NCI-H774 (cell line): ENCODE data around the gene OR52B6.
"Not testable (repeated sequence)": the region's sequence is repeated elsewhere in the genome, so short reads cannot be mapped to it uniquely, and the experiment has no call there.

Source experiments
- DNase-seq: peaks from one replicate; lab custom pipeline; 2025; lab: John Stamatoyannopoulos, UW

Gene OR52B6, protein sequence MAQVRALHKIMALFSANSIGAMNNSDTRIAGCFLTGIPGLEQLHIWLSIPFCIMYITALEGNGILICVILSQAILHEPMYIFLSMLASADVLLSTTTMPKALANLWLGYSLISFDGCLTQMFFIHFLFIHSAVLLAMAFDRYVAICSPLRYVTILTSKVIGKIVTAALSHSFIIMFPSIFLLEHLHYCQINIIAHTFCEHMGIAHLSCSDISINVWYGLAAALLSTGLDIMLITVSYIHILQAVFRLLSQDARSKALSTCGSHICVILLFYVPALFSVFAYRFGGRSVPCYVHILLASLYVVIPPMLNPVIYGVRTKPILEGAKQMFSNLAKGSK

DNA sequence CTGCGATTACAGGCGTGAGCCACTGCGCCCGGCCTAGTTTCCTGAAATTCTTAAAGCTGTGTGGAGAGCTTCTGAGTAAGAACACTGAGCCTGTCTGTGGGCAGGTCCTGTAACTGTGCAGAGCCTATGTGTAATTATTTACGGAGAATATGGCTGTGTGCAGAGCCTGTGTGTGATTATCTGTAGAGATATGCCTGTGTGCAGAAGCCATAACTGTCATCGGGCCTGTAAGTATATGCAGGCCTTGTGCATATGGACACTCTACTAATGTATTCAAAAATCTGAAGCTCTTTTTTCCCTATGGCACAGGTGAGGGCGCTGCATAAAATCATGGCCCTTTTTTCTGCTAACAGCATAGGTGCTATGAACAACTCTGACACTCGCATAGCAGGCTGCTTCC lies at the start of gene OR52B6:
OR52B6 (plus strand) TSS at position 301 of the 400 bp plus-strand sequence; CDS start at position 301, 0 bp downstream.
- no peak for DNase-seq

DNA sequence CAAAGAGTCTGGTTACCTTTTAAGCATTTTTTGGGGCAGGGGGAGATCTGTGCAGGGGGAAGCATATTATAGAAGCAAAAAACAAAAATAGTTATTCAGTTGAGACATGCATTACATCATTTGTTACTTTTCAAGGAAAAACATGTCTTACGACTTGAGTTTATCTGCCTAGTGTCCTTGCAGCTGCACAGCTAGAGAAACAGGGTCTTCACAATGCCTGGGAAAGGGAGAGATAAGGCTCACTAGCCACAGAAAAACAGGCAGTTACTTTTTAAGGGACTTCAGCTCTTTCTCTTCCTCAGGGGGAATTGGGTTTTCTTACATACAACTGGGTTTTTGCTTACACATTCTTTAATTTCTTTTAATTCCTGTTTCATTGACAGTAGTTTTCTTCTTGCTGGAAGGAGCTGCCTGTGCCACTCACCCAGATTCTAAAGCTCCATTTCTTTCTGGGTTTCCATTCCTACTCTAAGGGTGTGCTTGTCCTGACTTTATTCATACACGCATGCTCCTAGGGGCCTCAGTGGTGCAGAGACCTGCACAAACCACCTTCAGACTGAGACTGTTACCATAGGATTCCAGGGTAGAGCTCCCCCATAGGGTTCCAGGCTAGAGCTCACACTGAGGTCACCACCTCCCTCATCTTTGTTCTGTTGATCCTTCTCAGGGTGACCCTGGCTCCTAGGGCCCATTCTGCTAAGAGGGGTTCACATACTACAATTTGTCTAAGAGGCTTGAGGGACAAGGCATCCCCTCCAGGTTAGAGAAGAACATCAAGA lies 49.4 kb upstream of the OR52B6 start:
- no peak for DNase-seq

DNA sequence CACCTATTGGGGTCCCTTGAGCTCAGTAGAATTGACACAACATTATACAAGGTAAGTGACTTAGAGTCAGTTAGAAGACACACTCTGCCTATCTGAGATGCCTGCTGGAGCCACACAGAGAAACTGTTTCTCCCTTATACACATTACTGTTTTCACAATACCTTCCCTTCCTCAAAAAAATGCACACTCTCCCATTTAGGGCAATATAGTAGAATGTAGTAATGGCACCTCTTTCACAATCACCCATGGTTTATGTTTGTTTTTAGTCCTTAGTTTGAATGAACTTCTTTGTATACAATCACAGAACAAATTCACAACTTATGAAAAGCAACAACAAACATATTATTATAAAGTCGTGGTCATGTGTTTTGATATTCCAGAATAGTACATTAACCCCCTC lies 46.6 kb upstream of the OR52B6 start:
- DNase-seq, result no peak

DNA sequence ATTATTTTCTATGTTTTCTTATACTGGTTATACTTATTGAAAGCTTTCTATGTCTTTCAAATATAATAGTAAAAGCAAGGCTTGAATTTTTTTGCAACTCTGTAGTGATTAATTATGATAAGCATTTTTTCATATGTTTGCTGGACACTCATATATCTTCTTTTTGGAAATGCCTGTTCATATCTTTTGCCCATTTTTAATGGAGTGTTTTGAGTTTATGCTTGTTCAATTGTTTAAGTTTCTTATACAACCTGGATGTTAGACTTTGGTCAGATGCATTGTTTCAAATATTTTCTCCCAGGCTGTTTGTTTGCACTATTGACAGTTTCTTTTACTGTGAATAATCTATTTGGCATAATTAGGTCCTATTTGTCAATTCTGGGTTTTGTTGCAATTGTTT lies 44.2 kb upstream of the OR52B6 start:
- no peak for DNase-seq

DNA sequence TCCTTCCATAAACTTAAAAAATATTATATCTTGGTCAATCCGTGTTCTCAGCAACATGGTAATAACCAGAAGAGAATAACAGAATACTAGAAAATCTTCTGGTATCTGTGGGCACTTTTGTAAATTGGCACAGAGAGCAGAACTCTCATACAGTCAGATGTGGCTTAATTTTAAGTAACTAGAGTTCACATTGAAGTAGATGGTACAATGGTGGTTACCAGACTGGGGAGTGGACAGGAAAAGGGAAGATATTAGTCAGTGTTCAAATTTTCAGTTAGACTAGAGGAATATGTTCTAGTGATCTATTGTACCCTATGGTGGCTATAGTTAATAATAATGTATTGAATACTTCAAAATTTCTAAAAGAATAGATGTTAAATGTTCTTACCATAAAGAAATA lies 39.2 kb upstream of the OR52B6 start:
- DNase-seq, result no peak

DNA sequence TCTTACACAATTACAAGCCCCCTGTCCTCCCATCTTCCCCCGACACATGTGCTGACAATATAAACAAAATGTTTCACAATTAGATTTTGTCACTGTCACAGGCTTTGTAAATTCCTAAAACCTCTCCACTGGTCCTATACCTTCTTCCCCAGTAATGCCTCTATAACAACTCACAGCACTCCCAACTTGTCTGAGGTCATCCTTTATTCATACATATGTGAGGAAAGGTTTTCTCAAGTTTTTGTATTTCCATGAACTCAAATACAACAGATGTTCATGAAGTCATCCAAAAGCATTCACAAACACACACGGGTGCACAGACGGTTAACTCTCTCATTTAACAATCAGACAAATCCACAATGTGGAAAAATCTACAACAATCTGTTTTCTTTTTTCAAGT lies 34.2 kb upstream of the OR52B6 start:
- no peak for DNase-seq

DNA sequence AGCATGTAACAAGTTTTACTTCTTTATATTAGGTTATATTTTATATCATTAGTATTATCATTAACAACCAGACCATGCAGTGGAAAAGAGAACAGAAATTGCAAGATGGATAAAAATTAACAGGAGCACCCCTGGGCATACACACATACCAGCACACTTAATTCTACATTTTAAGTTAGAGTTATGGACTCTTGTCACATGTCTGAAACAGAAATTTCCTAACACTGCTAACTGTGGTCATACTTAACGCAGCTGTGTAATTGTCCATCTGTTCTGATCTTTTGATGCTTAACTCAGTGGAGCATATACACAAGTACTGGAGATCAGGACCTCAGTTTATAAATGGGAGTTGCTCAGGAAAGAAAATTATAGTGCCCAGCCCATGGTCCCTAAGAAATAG lies 32.7 kb upstream of the OR52B6 start:
- DNase-seq, result no peak

DNA sequence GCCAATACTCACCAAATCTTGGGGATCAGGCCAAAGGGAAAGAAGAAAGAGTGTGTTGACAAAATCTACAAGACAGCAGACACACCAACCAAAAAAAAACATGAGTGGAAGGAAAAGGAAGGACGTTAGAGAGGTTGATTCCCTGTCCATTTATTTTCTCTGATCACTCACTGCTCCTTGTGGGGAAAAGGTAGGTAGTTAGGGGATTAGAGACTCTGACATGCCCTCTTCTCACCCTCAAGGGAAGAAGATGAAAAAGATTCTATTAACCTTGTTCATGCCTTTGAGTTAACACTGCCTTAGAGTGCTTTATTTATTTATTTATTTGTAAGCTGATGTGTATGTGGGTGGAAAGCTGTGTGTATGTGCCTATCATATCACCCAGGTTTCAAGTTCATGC lies 32.2 kb upstream of the OR52B6 start, which contains the start of gene OR52H1:
OR52H1 (minus strand) TSS at position 101 of the 400 bp plus-strand sequence. CDS start 3,035 bp downstream, outside the sequence.
- DNase-seq, result no peak

DNA sequence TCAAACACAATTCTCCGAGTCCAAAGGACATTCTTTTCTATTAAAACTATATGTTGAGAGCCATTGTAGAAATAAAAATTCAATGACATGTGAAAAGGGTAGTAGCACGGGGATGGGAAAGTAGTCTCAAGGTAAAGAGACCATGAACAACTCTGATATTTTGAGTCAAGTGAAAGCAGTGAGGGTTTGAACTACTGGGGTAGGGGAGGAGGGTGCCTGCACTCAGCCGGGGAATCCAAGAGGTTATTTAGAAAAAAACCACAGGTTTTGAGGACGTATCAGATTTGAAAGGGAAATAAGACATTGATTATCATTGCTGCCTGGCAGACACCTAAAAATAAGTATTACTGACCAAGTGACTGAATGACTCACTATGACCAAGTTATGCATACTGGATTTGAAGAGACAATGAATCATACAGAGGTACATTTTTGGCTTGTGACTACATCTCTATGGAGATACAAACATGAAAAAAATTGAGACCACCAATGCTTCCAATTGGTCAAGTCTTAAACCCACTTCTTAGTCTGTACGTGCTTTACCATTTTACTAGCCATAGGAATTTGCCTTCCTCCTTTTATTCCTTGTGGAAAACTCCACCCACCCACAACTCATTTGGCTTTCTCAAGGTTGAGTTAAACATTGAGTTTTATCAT lies 30.1 kb upstream of the OR52B6 start:
- no peak for DNase-seq

DNA sequence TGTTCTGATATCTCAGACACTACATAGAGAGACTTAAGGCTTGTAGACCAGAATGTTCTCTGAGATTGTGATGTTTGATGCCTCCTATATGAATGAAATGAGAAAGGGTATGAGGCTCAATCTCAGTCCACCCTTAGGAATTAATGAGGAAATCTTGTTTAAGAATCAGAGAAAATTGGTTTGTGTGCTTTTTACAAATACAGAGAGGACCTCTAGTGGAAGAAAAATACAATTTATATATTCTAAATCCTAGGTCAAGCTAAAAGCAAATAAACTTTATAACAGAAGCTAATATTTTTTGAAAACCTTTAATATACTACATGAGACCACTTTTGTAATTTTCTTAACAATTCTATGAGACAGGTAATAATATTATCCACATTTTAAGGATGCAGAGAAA lies 27.3 kb upstream of the OR52B6 start:
- no peak for DNase-seq

DNA sequence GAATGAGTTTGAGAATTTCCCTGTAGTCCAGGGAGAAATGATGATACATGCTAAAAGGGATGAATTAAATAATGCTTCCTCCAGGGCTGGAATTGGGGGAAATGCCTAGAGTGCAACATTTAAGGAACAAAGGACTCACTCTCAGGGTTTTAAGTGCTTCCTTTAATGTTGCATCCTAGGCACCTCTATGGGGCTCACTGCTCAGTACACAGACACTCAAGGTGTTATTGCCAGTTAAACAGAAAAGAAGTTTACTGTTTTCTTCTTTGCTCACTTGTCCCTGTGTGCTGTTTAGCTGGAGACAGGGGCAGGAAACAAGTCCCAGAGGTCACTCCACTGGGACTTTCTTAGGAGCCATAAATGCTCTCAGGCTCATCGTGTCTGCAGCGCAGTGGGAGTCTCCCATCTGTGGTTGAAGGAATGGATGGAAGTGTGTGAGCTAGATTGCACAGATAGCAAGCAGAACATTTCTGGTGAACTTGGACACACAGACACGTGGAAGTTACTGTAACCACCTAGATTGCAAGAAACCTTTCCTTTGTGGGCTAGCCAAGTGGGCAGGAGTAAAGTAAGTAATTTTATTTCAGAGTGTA lies 24.0 kb upstream of the OR52B6 start:
- no peak for DNase-seq

DNA sequence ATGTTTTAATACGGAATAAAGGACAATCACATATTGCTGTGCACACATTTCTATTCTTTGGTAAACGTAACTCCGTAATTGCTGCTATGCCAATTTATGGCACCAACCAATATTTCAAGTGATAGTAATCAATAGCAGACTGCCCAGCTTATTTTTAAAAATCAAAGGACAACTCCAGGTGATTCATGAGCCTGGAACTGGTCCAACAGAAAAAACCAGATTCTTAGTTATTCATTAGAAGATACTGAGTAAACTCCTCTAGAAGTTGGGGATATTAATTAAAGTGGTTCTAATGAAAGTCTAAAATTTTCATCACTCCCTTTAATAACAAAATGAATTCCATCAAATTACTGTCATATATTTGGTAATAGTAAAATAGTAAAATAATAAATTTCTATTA lies 22.9 kb upstream of the OR52B6 start:
- DNase-seq, result no peak

DNA sequence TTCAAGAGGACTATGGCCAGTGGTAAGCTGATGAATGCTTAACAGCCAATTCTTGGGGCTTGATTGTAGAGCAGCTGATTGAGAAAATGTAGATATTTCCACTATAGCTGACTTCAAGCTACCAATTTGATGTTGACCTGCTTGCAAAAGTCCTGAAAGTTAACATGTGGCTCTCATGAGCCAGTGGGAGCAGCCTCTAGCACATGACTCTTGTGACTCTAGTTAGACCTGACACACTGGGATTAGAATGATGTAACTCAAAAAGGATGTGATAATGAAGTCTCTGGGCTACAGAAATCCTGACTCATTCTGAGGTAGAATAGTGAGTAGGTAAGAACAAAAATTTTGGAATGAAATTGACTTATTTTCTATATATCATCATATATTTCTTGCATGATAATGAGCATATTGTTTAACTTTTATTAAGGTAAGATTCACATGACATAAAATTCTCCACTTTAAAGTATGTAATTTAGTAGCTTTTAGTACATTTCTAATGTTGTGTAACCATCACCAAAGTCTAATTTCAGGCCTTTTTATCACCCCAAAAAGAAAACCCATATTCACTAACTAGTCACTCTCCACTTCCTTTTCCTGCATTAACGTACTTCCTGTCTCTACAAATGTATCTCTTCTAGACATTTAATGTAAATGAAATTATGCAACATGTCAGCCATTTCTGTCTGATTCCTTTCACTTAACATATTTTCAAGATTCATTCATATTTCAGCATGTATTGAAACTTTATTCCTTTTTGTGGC lies 16.2 kb upstream of the OR52B6 start:
- DNase-seq, result no peak

DNA sequence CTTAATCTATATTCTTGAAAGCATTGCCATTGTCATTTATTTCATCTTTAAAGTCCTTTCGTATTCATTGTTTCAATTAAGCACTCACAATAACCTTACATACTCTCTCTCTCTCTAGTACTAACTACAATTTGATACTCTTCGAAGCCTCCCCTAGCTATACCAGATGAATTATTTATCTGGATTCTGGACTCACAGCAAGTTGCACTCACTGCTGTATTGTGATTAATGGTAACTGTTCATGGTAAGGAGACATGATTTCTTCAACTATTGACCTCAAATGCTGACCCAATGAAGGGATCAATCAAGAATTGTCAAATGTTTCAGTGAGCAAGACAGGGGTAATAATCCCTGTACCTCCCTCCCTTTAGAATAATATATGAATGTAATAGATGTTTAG lies 6.0 kb upstream of the OR52B6 start:
- DNase-seq, result no peak

DNA sequence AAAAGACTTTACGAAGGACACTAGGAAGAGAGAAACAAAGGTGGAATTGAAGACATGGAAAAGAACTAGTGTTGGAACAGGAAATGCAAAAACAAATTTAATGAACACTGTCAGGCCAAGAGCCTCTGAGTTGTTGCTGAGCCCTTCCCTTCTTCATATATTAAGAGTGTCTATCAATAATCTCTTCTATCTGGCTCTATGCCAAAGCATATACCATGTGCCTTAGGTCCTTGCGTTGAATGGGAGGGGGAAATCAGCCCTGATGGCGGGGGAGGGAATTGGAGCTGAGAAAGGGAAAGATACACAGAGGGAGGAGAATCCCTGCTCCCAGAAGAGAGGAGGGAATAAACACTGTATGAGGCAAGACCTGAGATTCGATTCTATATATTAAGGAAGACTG lies 5.5 kb upstream of the OR52B6 start:
- DNase-seq, result no peak

DNA sequence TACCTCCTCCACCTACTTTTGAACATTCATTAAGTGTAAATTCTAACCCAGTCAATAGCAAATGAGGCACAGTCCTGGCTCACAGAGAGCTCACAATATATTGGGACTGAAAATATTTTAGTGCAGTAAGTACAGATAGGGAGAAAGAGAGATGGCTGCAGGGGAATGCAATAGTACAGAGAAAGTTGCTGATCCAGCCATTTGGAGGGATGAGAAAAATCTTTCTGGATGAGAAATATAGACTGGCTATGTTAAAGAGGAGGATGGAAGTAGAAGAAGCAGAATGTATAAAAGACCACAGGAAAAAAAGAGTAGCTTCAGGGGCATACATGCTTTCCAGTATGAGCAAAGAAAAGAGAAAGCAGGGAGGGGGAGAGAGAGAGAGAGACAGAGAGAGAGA lies 3.6 kb upstream of the OR52B6 start:
- no peak for DNase-seq

DNA sequence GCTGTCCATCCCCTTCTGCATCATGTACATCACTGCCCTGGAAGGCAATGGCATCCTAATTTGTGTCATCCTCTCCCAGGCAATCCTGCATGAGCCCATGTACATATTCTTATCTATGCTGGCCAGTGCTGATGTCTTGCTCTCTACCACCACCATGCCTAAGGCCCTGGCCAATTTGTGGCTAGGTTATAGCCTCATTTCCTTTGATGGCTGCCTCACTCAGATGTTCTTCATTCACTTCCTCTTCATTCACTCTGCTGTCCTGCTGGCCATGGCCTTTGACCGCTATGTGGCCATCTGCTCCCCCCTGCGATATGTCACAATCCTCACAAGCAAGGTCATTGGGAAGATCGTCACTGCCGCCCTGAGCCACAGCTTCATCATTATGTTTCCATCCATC lies 337 bp downstream of the OR52B6 start:
- DNase-seq, result no peak

DNA sequence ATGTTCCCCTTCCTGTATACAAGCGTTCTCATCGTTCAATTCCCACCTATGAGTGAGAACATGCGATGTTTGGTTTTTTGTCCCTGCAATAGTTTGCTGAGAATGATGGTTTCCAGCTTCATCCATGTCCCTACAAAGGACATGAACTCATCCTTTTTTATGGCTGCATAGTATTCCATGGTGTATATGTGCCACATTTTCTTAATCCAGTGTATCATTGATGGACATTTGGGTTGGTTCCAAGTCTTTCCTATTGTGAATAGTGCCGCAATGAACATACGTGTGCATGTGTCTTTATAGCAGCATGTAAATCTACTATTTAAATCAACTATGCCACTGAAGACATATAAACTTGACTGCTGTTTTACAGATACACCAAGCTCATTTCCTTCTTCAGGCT lies 3.8 kb downstream of the OR52B6 start:
- not testable (repeated sequence) for DNase-seq

DNA sequence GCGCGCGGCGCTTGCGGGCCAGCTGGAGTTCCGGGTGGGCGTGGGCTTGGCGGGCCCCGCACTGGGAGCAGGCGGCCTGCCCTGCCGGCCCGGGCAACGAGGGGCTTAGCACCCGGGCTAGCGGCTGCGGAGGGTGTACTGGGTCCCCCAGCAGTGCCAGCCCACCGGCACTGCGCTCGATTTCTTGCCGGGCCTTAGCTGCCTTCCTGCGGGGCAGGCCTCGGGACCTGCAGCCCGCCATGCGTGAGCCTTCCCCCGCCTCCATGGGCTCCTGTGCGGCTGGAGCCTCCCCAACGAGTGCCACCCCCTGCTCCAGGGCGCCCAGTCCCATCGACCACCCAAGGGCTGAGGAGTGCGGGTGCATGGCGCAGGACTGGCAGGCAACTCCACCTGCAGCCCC lies 9.2 kb downstream of the OR52B6 start:
- not testable (repeated sequence) for DNase-seq

DNA sequence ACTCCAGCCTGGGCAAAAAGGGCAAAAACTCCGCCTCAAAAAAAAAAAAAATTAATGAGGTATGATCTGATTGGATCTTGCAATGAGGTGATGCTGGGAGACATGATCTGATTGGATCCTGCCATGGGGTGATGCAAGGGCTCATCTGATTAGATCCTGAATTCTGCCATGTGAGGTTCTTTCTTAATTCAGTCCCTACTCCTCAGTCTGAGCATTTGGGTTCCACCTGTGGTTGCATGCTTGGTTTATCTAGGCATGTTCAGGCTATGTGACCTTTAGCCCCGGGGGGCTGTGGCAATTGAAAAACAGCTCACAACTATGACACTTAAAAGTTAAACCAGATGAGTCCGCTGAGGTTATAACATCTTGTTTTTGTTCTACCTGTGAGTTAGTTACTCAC lies 10.9 kb downstream of the OR52B6 start:
- no peak for DNase-seq

DNA sequence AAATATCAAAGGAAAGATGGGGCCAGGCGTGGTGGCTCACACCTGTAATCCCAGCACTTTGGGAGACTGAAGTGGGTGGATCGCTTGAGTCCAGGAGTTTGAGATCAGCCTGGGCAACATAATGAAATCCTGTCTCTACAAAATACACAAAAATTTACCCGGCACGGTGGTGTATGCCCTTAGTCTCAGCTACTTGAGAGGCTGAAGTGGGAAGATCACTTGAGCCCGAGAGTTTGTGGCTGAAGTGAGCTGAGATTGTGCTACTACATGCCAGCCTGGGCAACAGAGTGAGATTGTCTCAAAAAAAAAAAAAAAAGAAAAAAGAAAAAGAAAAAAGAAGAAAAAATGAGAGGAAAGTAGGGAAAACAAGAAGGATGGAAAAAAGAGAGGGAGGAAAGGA lies 11.9 kb downstream of the OR52B6 start:
- DNase-seq, result no peak

DNA sequence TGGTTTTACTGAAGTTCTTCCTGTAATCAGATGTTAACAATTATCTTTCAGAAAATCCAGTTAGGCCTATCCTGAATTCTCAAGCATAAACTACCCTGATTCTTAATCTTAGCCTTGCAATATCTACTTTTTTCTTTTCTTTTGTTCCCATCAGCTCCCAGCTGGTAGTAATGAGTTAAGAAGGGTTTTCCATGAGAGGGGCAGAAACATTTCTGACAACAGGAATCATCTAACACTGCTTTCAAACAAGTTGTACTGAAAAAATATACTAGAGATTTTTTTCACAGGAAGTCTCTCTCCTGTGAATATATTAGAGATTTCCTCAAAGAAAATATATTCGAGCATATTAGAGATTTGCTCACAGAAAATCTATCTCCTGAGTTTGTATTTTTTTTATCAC lies 12.5 kb downstream of the OR52B6 start:
- no peak for DNase-seq
